IMR-90 (cell line): ENCODE measurements around the gene PLXDC2. TPM values are rescaled to one million over a fixed set of nuclear protein-coding genes. Genes with fewer than 3 reads are reported as not detected.

Experiments used
- ATAC-seq: fragments of 200-7000 bp; cut with Tn5 transposase; 2 replicates; pipeline ENCODE4 v1.9.1; 2020; ENCODE audit warnings: low read depth, mild to moderate bottlenecking, moderate library complexity
- BruUV-seq: library from RNA; stranded (reverse); fragments of 400-500 nt; replicated peaks from 2 replicates; lab custom pipeline; 2021; lab: Mats Ljungman, UMichigan
- CTCF ChIA-PET: fragments of 300-600 bp; formaldehyde crosslinking; extraction: SDS; loops from one replicate; lab custom pipeline; 2021; ENCODE audit warnings: antibody characterized with exemption; lab: Yijun Ruan, JAX
- POLR2A ChIA-PET: fragments of 300-600 bp; sonication (Branson Sonifier 250); formaldehyde crosslinking; loops from one replicate; lab custom pipeline; 2022; ENCODE audit warnings: antibody characterized with exemption; ENCODE audit not compliant: unreplicated experiment; lab: Charles Lee
- DNase-seq: peaks from one replicate; pipeline ENCODE4 v3.0.0; 2013
- H2AFZ ChIP-seq: replicated peaks from 2 replicates; pipeline ENCODE3; 2013; ENCODE audit warnings: low read length, mild to moderate bottlenecking; ENCODE audit not compliant: poor library complexity
- H2AK5ac ChIP-seq: 2 replicates; pipeline ENCODE4 v1.6.1; 2013; ENCODE audit warnings: low read depth, low read length, inconsistent platforms
- H2AK9ac ChIP-seq: replicated peaks from 2 replicates; pipeline ENCODE3; 2013; ENCODE audit warnings: mild to moderate bottlenecking, low read depth, low read length, moderate library complexity; ENCODE audit not compliant: poor library complexity
- H2BK120ac ChIP-seq: 2 replicates; pipeline ENCODE4 v1.6.1; 2013; ENCODE audit warnings: low read depth, low read length, inconsistent platforms
- H2BK15ac ChIP-seq: 3 replicates; pipeline ENCODE4 v1.6.1; 2013; ENCODE audit warnings: low read depth, low read length, inconsistent platforms
- H2BK20ac ChIP-seq: 2 replicates; pipeline ENCODE4 v1.6.1; 2013; ENCODE audit warnings: low read depth, mild to moderate bottlenecking, inconsistent platforms, low read length, moderate library complexity
- H2BK5ac ChIP-seq: 2 replicates; pipeline ENCODE4 v1.6.1; 2013; ENCODE audit warnings: mild to moderate bottlenecking, low read depth, low read length, inconsistent platforms; ENCODE audit not compliant: poor library complexity, severe bottlenecking
- H3K14ac ChIP-seq: replicated peaks from 2 replicates; pipeline ENCODE4 v1.6.1; 2013; ENCODE audit warnings: low read depth, low read length, inconsistent platforms
- H3K18ac ChIP-seq: 2 replicates; pipeline ENCODE4 v1.6.1; 2013; ENCODE audit warnings: low read depth, low read length, control low read depth
- H3K23ac ChIP-seq: 2 replicates; pipeline ENCODE4 v1.6.1; 2013; ENCODE audit warnings: low read depth, low read length, inconsistent platforms
- H3K27ac ChIP-seq: 2 replicates; pipeline ENCODE4 v1.5.1; 2013; ENCODE audit warnings: mild to moderate bottlenecking, control low read depth, low read length; ENCODE audit not compliant: insufficient read depth
- H3K27me3 ChIP-seq: 2 replicates; pipeline ENCODE4 v1.6.1; 2013; ENCODE audit warnings: low read length; ENCODE audit not compliant: control insufficient read depth, insufficient read depth
- H3K36me3 ChIP-seq: 2 replicates; pipeline ENCODE4 v1.6.1; 2013; ENCODE audit warnings: low read length, mixed read lengths; ENCODE audit not compliant: control insufficient read depth, insufficient read depth
- H3K4ac ChIP-seq: 2 replicates; pipeline ENCODE4 v1.6.1; 2013; ENCODE audit warnings: low read depth, low read length, inconsistent platforms
- H3K4me1 ChIP-seq: 2 replicates; pipeline ENCODE4 v1.6.1; 2013; ENCODE audit warnings: low read length, mixed read lengths; ENCODE audit not compliant: control insufficient read depth, insufficient read depth
- H3K4me2 ChIP-seq: 2 replicates; pipeline ENCODE4 v1.6.1; 2013; ENCODE audit warnings: low read depth, mild to moderate bottlenecking, control low read depth, low read length, moderate library complexity
- H3K4me3 ChIP-seq: 2 replicates; pipeline ENCODE4 v1.5.1; 2013; ENCODE audit warnings: low read depth, mild to moderate bottlenecking, control low read depth, low read length, moderate library complexity; ENCODE audit not compliant: insufficient read depth
- H3K56ac ChIP-seq: 2 replicates; pipeline ENCODE4 v1.6.1; 2013; ENCODE audit warnings: low read length, inconsistent platforms; ENCODE audit not compliant: insufficient read depth; ENCODE audit errors: extremely low read depth
- H3K79me1 ChIP-seq, 2 experiments: 2 replicates each; pipeline ENCODE4 v1.6.1; 2013; ENCODE audit warnings: low read length in 2 of 2, inconsistent platforms in 1 of 2, low read depth in 1 of 2
- H3K9ac ChIP-seq: 2 replicates; pipeline ENCODE4 v1.6.1; 2013; ENCODE audit warnings: low read depth, low read length, control low read depth
- H3K9me1 ChIP-seq: 2 replicates; pipeline ENCODE4 v1.6.1; 2013; ENCODE audit warnings: low read length, inconsistent platforms; ENCODE audit not compliant: insufficient read depth
- H3K9me3 ChIP-seq: 2 replicates; pipeline ENCODE4 v1.6.1; 2013; ENCODE audit warnings: low read length; ENCODE audit not compliant: control insufficient read depth, insufficient read depth
- H4K20me1 ChIP-seq: 2 replicates; pipeline ENCODE4 v1.6.1; 2013; ENCODE audit warnings: low read length, inconsistent platforms; ENCODE audit not compliant: insufficient read depth
- H4K5ac ChIP-seq: 2 replicates; pipeline ENCODE4 v1.6.1; 2013; ENCODE audit warnings: mild to moderate bottlenecking, low read depth, low read length, control low read depth
- H4K8ac ChIP-seq, 2 experiments: 2 replicates each; pipeline ENCODE4 v1.6.1; 2013; ENCODE audit warnings: low read depth in 2 of 2, low read length in 2 of 2, control low read depth in 1 of 2, inconsistent platforms in 1 of 2
- H4K91ac ChIP-seq: 2 replicates; pipeline ENCODE4 v1.6.1; 2013; ENCODE audit warnings: low read depth, low read length, inconsistent platforms; ENCODE audit not compliant: insufficient read depth
- BHLHE40 ChIP-seq: fragments of 150-350 bp; IDR thresholded peaks from 2 replicates; pipeline ENCODE4 v1.6.1; 2016; ENCODE audit warnings: mild to moderate bottlenecking, low read depth, low read length
- ELK1 ChIP-seq: fragments of 150-350 bp; IDR thresholded peaks from 2 replicates; pipeline ENCODE4 v1.6.1; 2016; ENCODE audit warnings: low read depth, mild to moderate bottlenecking, low read length, moderate library complexity, borderline replicate concordance
- FOS ChIP-seq: fragments of 150-350 bp; IDR thresholded peaks from 2 replicates; pipeline ENCODE4 v1.6.1; 2016; ENCODE audit warnings: low read depth, low read length
- MAFK ChIP-seq: IDR thresholded peaks from 2 replicates; pipeline ENCODE4 v1.6.1; 2012; ENCODE audit warnings: low read depth, low read length, improper control_type of control experiment
- MXI1 ChIP-seq: IDR thresholded peaks from 2 replicates; pipeline ENCODE4 v1.6.1; 2012; ENCODE audit warnings: low read depth, mild to moderate bottlenecking, low read length, moderate library complexity, borderline replicate concordance
- RAD21 ChIP-seq: IDR thresholded peaks from 2 replicates; pipeline ENCODE4 v1.6.1; 2012; ENCODE audit warnings: low read length, improper control_type of control experiment
- RFX5 ChIP-seq: IDR thresholded peaks from 2 replicates; pipeline ENCODE4 v1.8.0; 2012; ENCODE audit warnings: low read depth, mild to moderate bottlenecking, low read length, moderate library complexity
- WGBS, 2 experiments: methylation state at CpG; one replicate each; pipeline versions ENCODE4 v1.1.5 to v1.1.7; 2013; ENCODE audit warnings: missing lambda C conversion rate in 2 of 2; ENCODE audit not compliant: insufficient read length in 1 of 2; ENCODE audit errors: extremely low coverage in 2 of 2; 5-methylcytosine and 5-hydroxymethylcytosine counted together
- dilution Hi-C: fragments of 300-500 bp; cut with HindIII; formaldehyde crosslinking; loops from one replicate; pipeline ENCODE4 v1.14.3; 2018; ENCODE audit warnings: low sequenced_read_pairs; ENCODE audit not compliant: unreplicated experiment
- in situ Hi-C: fragments of 300-500 bp; cut with MboI; formaldehyde crosslinking; loops from 3 replicates; pipeline ENCODE4 v1.14.3; 2019; ENCODE audit warnings: low sequenced_read_pairs, inconsistent platforms, mixed read lengths
- intact Hi-C: fragments of 100-400 bp; cut with micrococcal nuclease; formaldehyde crosslinking; loops from 2 replicates; pipeline ENCODE4 v1.10.0; 2022
- polyA plus RNA-seq, 3 experiments: library from polyadenylated mRNA; depleted of rRNA; stranded (reverse); fragments of >200 nt; gene quantifications; 2 replicates each; pipeline ENCODE4 v1.2.3, GENCODE V29; 2012; ENCODE audit warnings: low replicate concordance in 1 of 3
- total RNA-seq: library from RNA; depleted of rRNA; stranded (reverse); fragments of >200 nt; gene quantifications from 2 replicates; pipeline ENCODE4 v1.2.3, GENCODE V29; 2012
- TF ChIP-seq, protein P1 (sequence below): conservative IDR thresholded peaks from 2 replicates; pipeline ENCODE4 v1.5.1; 2012; ENCODE audit warnings: mild to moderate bottlenecking, low read depth, low read length, improper control_type of control experiment

The PLXDC2 gene
- total and polyA plus RNA-seq, 2 of the 4 experiments (the other 2 are of a cell fraction), result 3.2 to 6.1 TPM

GRCh38 chr10:19862811-19863515 lies 46.7 kb downstream of the PLXDC2 start:
- no TSS peak for BruUV-seq
- H2BK15ac ChIP-seq, result no peak overlapping the region
- WGBS, 2 experiments, result no CpG with 5 or more reads among the region's 8 CpGs
- H3K56ac ChIP-seq, result no peak overlapping the region
- no peak overlapping the region for H4K8ac ChIP-seq
- DNase-seq, result no peak
- no peak overlapping the region for H3K4ac ChIP-seq
- dilution Hi-C loops, result no loop called here
- in situ Hi-C loops, result no loop called here
- no peaks in the 10 kb centered on the region for H4K20me1 ChIP-seq
- H2AK9ac ChIP-seq, result no peak overlapping the region
- no peak for ATAC-seq
- no peaks in the 10 kb centered on the region for H3K79me1 ChIP-seq
- no peaks in the 10 kb centered on the region for H3K9me1 ChIP-seq
- H2BK20ac ChIP-seq, result no peak overlapping the region
- no peak overlapping the region for H2BK5ac ChIP-seq
- H3K18ac ChIP-seq, result no peak overlapping the region
- H2BK120ac ChIP-seq, result no peak overlapping the region
- H3K4me2 ChIP-seq, result peak overlapping the region; percentile 9; the same call in 1 of the 2 replicates
- ChIA-PET CTCF (interaction anchor here (1.2 kb wide), 1 partner anchor 30 kb away, joined by 3 read pairs; no protein-coding TSS in a partner anchor), POLR2A (no interaction called here)
- no peak overlapping the region for H3K4me3 ChIP-seq
- H3K23ac ChIP-seq, result no peak overlapping the region
- H3K27me3 ChIP-seq, result no peaks in the 10 kb centered on the region
- no peak overlapping the region for H2AK5ac ChIP-seq
- H3K14ac ChIP-seq, result no peak overlapping the region
- H3K9ac ChIP-seq, result no peak overlapping the region
- no peaks in the 10 kb centered on the region for H3K4me1 ChIP-seq
- no peak overlapping the region for H2AFZ ChIP-seq
- H3K36me3 ChIP-seq, result no peaks in the 10 kb centered on the region
- intact Hi-C loops, result no loop called here
- no peak overlapping the region for H4K91ac ChIP-seq
- H4K5ac ChIP-seq, result no peak overlapping the region
- no peaks in the 10 kb centered on the region for H3K9me3 ChIP-seq
- TF ChIP-seq MAFK (no peak), RFX5 (no peak), ELK1 (no peak), FOS (no peak), BHLHE40 (no peak), MXI1 (no peak), RAD21 (no peak)
- TF ChIP-seq, protein P1, sequence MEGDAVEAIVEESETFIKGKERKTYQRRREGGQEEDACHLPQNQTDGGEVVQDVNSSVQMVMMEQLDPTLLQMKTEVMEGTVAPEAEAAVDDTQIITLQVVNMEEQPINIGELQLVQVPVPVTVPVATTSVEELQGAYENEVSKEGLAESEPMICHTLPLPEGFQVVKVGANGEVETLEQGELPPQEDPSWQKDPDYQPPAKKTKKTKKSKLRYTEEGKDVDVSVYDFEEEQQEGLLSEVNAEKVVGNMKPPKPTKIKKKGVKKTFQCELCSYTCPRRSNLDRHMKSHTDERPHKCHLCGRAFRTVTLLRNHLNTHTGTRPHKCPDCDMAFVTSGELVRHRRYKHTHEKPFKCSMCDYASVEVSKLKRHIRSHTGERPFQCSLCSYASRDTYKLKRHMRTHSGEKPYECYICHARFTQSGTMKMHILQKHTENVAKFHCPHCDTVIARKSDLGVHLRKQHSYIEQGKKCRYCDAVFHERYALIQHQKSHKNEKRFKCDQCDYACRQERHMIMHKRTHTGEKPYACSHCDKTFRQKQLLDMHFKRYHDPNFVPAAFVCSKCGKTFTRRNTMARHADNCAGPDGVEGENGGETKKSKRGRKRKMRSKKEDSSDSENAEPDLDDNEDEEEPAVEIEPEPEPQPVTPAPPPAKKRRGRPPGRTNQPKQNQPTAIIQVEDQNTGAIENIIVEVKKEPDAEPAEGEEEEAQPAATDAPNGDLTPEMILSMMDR, result no peak
- no peak overlapping the region for H3K27ac ChIP-seq
